HL-60/S4 (cell line): ENCODE data around the gene CTNNA2.

Experiments
- in situ Hi-C: fragments of 300-500 bp; cut with MboI; formaldehyde crosslinking; loops from 2 replicates; pipeline ENCODE4 v1.14.3; 2022; ENCODE audit warnings: low sequenced_read_pairs

The CTNNA2 gene

GRCh38 chr2:79975791-79976565, 463.1 kb downstream of the CTNNA2 start:
- in situ Hi-C loops, result no loop called here

GRCh38 chr2:79977792-79978191, 464.9 kb downstream of the CTNNA2 start:
- in situ Hi-C loops, result no loop called here

GRCh38 chr2:79980116-79980515, 467.3 kb downstream of the CTNNA2 start:
- in situ Hi-C loops, result no loop called here

DNA sequence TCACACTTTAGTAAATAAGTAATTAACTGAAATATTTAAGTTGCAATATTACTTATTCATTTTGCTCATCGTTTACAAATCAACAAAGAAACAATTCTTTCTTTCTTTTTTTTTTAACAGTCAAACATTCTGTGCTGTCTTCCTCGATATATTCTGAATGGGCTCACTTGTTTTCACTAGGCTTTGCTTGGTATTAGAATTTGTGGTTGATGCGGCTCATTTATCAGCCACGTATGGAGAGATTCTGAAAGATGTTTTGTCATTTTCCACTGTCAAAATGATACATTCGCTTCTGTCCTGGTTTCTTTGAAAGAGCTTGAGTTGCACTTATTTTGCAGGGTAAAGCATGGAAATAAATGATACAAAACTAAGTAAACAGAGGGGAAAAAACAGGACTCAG, 468.0 kb downstream of the CTNNA2 start:
- in situ Hi-C loops, result no loop called here

- in situ Hi-C loops, result no loop called here
These were observed 468.5 kb downstream of the CTNNA2 start for GRCh38 chr2:79981316-79981715.

GRCh38 chr2:79982445-79982844, 469.6 kb downstream of the CTNNA2 start:
- in situ Hi-C loops, result no loop called here

DNA sequence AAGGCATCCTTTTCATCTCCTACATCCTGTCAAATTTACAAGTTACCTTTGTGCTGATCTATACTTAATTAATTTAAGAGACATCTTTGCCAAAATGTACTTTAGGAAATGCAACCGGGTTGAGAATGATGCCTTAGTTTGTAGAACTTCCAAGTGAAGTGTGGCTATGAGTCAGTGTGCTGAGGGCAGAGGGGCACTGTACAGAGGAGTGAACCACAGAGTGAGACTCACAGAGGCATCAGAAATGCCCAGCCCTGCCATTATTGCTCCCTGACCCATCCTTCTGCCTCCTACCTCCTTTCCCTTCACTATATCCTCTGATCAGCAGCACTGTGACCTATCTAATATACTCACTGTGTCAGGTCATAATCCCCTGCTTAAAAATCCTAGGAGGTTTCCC, 471.6 kb downstream of the CTNNA2 start:
- in situ Hi-C loops, result no loop called here

DNA sequence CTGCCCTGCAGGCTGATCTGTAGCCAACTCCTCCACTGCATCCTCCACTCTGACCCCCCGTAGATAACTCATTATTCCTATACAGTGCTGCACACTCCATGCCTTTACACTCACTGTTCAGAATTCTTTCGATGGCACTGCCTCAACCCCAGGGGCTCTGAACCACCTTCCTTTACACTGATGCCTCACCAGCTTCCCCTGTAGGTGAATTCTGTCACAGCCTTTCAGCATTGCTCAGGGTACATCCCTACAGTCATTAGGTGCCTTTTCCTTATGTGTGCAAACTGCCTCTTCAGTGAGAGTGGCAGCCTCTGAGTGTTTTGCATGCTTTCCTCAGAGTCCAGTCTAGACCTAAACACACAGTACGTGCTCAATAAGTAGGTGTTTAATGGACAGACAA, 472.3 kb downstream of the CTNNA2 start:
- in situ Hi-C loops, result no loop called here

GRCh38 chr2:79985571-79985970, 472.7 kb downstream of the CTNNA2 start:
- in situ Hi-C loops, result no loop called here

DNA sequence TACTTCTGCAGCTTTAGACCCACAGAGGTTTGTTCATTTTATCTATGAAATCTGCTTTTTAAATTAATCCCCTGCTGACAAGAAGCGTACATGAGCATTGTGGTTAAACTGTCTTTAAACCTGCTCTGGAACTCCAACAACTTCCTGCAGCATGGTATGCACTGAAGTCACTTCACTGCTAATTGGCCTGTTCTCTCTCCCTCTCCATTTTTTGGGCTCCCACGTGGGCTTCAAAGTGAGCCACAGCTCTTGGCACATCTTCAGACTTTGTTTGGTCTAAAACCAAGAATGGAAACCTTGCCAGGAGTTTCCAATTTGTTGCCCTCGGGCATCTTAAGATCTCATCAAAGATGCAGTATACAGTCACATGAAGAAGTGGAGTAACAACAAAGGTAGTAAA, 480.3 kb downstream of the CTNNA2 start:
- in situ Hi-C loops, result no loop called here

DNA sequence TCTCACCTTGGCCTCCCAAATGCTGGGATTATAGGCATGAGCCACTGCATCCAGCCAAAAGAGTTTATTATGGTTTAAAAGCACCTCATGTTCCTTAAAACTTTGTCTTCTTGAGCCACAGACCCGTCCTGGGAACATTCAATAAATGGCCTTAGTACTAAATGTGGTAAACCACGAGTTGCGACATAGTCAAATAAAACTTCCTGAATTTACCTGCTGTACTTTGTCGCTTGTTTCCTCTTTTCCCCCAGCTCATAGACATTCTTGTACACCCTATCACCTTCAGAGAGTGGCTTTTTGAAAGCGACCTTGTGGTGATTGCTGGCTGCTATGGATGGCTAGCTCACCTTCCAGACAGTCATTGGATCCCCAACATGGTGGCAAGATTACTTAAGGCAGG, 481.3 kb downstream of the CTNNA2 start:
- in situ Hi-C loops, result no loop called here

DNA sequence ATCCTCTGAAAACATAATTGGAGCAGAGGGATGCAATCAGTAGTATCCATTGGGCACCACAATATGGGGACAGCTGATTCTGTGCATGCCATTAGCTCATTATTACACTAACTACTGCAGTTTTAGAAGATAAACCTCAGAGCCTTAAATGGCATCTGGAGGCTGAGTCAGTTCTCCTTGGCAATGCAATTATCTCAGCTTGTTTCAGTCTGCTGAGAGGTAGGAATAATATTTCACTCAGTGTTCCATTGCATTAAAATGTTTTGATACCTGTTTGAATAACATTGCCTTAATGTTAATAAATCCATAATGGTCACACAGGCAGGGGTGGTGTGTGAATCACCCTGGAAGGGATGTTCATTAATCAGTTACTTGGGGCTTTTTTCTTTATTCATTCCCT, 482.1 kb downstream of the CTNNA2 start:
- in situ Hi-C loops, result no loop called here

DNA sequence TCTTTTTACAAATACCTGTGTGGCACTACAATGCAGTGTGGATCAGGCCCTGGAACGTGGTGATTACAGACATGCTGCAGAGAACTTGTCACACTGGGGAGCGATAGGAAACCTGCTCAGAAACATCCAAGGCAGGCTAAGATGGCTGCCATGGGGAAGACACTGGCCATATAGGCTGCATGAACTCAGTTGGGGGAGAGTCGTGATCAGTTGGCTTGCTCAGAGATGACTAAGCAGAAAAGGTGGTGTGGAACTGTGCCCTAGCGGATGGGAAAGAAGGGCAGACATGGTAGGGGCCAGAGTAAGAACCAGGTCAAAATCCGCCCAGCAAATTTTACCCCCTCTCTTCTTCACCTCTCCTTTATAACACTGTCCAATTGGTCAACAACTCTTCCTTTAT, 483.9 kb downstream of the CTNNA2 start:
- in situ Hi-C loops, result no loop called here

DNA sequence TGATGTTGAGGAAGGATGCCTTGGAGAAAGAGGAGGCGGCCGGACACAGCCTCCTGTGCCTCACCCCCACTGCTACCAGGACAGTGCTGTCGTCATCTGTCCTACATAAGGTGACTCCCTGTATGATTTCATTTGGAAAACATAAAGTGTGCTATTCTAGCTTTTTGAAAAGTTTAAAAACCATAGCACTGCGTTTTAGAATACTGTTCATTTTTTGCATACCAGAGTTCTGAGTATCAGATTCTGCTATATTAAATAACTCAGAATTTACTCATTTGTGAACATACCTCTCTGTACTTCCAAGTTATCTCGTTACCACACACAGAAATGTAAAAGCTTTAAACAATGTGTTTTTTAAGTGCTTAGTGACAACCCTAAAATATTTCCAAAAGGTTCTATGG, 488.9 kb downstream of the CTNNA2 start:
- in situ Hi-C loops, result no loop called here

DNA sequence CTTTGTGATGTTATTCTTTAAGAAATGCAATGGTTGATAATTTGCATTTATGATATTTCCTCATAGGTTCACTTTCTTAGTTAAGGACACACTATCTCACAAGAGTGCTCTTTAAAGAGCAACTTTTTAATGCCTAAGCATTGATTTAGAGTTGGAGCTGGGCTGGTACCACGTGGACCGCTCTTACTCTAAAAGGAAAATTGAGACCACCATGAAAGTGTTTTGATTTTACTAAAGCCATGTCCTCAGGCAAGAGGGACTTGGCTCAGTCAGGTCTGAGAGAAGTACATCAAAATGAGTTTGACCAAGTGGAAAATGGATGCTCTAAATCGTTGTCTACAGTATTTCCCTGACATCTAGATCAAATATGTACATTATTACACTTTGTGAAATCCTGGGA, 489.3 kb downstream of the CTNNA2 start:
- in situ Hi-C loops, result no loop called here

- in situ Hi-C loops, result no loop called here
These were observed 489.8 kb downstream of the CTNNA2 start for GRCh38 chr2:80002568-80003157.

GRCh38 chr2:80007777-80008503, 495.1 kb downstream of the CTNNA2 start:
- in situ Hi-C loops, result no loop called here

GRCh38 chr2:80008596-80008995, 495.7 kb downstream of the CTNNA2 start:
- in situ Hi-C loops, result no loop called here

DNA sequence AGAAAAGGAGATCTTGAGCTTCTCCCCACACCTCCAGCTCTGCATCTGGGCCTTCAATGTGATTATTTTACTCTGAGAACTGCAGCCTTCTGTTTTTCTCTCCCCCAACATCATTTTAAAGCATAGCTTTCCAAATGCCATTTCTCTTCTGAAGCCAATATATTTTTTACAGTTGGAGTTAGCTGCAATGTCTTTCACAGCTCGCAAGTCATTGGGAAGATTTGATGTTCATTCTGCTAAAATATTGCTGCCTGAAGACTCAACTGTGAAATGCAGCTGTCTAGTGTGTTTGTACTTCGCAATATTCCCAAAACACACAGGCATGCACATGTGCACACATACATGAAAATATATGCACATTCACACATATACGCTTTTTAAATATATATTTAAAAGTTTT, 496.4 kb downstream of the CTNNA2 start:
- in situ Hi-C loops, result no loop called here

- in situ Hi-C loops, result no loop called here
These were observed 499.2 kb downstream of the CTNNA2 start for GRCh38 chr2:80012061-80012460.

GRCh38 chr2:80014637-80015036, 501.8 kb downstream of the CTNNA2 start:
- in situ Hi-C loops, result no loop called here

DNA sequence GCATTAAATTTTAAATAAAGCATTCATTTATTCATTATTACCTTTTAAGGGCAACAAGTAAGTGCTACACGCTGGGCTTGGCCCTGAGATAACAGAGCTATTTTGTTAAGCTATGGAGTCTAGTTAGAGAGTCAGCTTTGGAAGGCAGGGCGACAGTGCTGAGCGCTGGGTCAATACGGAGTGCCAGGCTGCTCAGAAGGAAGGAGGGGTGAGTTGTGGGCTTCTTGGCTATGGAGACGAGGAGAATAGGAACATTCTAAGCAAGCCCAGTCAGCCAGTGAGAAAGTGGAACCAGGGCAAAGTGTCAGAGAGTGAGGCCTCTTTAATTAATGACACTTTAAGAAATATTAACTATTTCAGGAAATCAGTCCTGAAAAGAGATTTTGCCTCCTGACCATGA, 503.3 kb downstream of the CTNNA2 start:
- in situ Hi-C loops, result no loop called here
